HG03135 (cell line): Measurements from ENCODE around the gene OR52E4.

Source experiments
- ATAC-seq: cut with Tn5 transposase; IDR thresholded peaks from one replicate; pipeline ENCODE4 v1.9.1; 2021; ENCODE audit warnings: mild to moderate bottlenecking, moderate library complexity; ENCODE audit not compliant: unreplicated experiment

OR52E4 gene

DNA sequence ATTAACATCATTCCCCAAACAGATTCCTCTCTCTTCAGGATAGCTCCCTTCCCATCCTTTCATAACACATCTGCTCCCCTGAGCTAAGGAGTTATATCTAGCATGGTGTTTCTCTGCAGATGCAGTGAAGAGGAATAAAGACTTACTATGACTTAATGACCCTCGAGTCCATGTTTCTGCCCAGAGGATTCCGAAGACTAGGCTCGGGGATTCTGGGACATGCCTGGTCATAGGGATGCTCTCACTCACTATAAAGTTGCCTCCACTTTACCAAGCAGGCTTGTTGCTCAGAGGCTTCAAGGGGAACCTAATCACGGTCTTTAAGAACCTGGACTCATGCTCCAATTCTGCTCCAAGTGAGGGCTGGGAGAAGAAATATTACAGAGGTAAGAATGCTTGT is at the start of gene OR52E4:
OR52E4 (plus strand) TSS at position 301 of the 400 bp plus-strand sequence. CDS start 3,664 bp downstream, outside the sequence.
- no peak for ATAC-seq

DNA sequence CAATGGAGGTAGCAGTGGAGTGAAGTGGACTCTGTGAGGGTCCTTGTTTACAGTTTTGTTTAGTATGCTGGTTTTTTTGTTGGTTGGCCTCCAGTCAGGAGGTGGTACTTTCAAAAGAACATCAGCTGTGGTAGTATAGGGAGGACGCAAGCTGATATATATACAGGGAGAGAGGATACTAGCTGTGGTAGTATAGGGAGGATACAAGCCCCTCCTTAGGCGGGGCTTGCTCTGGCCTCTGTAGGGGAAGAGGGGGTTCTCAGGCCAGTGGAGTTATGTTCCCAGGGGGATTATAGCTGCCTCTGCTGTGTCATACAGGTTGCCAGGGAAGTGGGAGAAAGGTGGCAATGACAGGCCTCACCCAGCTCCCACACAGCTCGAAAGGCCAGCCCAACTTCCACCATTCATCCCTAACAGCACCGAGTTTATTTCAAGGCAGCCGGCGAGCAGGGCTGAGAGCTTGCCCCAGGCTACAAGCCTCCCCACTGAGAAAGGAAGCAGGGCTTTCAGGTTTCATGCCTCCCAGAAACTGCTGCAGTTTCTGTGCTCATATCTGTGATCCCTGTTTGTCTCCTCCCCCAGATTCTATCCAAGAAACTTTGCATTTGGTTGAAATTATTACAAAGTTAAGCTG is 49.1 kb upstream of the OR52E4 start:
- ATAC-seq: no peak

DNA sequence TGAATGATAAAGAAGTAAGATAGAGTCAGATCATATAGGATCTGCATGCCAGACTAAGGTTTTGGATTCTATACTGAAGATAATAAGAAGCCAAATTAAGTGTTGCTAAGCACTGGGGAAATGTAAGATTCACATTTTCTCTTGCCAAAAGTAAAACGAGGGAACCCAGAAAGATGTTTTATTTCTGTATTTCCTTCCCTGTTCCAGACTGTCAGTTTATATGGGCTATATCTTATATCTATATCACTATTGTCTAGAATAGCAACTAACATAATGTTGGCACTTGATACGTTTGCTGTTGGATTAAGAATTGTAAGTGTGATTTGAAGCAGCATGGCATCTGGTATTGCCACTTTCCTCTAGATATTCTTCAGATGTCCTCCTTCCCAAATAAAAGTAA is 47.0 kb upstream of the OR52E4 start:
- no peak for ATAC-seq

DNA sequence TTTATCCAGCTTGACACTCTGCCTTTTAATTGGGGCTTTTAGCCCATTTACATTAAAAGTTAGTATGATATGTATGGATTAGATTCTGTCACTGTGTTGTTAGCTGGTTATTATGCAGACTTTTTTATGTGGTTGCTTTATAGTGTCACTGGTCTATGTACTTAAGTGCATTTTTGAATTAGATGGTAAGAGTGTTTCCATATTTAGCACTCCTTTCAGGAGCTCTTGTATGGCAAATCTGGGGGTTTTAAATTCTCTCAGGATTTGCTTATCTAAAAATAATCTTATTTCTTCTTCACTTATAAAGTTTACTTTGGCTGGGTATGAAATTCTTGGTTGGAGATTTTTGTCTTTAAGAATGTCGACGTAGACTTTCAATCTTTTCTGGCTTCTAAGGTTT is 42.7 kb upstream of the OR52E4 start:
- ATAC-seq: no peak

DNA sequence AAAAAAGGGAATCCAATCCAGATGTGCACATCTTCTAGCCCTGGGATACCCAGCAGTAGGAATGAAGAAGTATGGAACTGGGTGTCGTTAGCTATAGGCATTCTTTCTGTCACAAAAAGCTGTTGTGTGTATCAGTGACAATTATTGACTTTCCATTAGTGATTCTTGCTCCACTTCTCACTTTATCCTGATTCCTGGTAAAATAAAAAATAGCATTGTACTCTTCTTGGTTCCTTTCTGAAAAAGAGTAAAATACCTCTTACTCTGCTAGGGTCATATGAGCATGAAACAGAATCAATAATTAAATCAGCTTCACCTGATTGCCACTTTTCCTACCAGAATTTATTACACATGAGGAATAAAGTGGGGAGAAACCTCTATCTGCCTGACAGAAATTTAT is 38.6 kb upstream of the OR52E4 start, which contains the start of gene OR52E6:
OR52E6 (minus strand) TSS at position 101 of the 400 bp plus-strand sequence; CDS start at position 101, 0 bp downstream.
- no peak for ATAC-seq

DNA sequence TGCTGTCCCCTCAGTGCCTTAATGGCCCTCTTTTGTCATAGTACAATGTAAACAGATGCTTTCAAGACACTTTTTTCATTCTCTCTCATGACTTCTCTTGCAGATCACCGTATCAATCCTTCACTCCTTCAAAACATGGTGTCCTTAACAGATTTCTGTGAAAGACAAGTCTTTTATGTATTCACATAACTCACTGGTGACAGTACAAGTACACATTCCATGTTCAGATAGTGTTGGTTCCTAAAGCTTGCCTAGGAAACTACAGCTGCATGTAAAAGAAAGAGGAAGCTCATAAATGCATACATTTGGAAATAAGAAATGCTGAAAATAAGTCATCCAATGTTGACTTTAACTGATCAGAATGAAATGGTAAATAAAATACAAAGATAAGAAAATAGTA is 33.7 kb upstream of the OR52E4 start:
- ATAC-seq: no peak

DNA sequence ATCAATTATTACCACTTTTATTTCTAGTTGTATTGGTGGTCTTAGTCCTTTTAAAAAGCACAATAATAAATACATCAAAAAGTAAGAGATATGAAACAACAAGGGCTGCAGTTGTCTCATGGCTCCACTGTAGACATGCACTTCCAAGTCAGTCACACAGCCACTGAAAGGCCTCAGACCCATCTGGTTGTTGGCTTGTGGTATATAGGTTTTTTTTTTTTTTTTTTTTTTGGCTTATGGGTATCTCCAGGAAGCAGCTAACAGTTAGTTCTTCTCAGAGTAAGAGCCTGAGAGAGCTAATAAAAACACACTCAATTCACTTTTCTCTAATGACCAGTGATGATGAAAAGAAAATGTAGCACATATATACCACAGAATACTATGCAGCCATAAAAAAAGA is 32.7 kb upstream of the OR52E4 start:
- ATAC-seq: no peak

DNA sequence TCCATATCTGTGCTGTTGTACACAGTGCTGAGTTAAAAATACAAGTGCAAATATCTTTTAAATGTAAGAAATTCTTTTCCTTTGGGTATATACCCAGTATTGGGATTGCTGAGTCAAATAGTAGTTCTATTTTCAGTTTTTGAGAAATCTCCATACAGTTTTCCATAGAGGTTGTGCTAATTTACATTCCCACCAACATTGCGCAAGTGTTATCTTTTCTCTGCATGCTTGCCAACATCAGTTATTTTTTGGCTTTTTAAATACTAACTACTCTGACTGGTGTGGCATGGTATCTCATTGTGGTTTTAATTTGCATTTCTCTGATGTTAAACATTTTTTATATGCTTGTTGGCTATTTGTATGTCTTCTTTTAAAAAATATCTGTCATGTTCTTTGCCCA is 29.4 kb upstream of the OR52E4 start:
- no peak for ATAC-seq

DNA sequence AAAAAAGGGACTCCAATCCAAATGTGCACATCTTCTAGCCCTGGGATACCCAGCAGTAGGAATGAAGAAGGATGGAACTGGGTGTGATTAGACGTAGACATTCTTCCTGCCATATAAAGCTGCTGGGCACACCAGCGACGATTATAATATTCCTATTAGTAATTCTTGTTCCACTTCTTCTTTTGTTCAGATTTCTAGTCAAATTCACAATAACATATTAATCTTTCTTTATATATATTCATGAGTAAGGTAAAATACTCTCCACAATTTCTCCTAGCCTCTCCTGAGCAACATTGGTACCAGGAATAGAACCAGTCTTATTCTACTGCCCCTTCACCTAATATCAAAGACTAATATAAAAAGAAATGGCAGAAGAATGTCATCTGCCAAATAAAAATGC is 22.8 kb upstream of the OR52E4 start, which contains the start of gene OR52E8:
OR52E8 (minus strand) TSS at position 101 of the 400 bp plus-strand sequence; CDS start at position 101, 0 bp downstream.
- ATAC-seq: no peak

DNA sequence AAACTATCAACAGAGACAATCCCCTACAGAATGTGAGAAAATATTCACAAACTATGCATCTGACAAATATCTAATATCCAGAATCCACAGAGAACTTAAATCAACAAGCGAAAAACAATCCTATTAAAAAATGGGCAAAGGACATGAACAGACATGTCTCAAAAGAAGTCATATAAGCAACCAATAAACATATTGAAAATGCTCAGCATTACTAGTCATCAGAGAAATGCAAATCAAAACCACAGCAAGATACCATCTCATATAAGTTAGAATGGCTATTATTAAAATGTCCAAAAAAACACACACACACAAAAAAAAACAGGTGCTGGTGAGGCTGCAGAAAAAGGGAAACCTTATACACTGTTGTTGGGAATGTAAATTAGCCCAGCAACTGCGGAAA is 14.6 kb upstream of the OR52E4 start:
- no peak for ATAC-seq

DNA sequence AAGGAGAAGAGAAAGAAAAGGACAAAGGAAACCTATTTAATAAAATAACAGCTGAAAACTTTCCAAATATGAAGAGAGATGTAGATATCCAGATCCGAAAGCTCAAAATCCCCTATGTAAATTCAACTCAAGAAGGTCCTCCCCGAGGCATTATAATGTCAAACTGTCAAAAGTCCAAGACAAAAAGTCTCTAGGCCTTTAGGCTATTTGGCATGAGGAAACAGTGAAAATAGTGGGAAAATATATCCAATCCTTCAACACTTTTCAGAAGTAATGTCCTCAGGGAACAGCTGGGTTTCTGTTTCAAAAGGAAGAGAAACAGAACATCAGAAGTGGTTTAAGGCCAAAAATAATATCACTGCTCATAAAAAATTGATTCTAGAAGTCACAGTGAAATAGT is 1.9 kb upstream of the OR52E4 start:
- no peak for ATAC-seq

DNA sequence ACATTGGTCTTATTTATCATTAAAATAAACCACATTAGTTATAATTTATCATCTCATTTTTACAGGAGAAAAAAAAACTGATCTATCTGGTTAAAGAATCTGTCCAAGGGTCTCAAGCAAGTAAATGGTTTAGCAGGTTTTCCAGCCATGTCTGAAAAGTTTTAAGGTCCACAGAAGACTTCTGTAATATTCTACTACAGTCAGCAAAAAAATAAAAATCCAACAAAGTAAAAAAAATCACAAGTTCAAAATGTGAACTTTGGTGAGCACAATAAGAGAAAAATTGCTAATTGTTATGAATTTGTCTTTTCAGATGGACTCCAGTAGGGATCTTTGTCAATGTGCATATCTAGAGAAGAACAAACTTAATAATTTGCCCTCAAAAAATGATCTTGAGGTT is 1.3 kb downstream of the OR52E4 start:
- no peak for ATAC-seq

DNA sequence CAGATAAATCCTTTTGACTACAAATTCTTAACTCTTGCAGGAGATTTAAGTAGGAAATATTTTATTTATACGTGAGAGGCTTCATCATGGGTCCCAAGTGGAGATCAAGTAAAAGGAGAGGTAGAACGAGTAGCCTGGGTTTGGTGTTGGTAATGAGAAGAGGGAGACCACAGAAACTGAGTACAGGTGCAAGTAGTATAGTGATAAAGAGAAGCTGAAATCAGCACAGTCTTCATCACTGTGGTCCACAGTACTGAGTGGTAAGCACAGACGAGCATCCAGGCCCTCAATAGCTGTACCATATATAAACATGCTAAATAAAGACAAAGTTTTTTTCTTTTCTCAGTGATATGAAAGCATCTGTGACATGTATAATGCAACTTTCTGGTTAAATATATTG is 6.7 kb downstream of the OR52E4 start:
- no peak for ATAC-seq

DNA sequence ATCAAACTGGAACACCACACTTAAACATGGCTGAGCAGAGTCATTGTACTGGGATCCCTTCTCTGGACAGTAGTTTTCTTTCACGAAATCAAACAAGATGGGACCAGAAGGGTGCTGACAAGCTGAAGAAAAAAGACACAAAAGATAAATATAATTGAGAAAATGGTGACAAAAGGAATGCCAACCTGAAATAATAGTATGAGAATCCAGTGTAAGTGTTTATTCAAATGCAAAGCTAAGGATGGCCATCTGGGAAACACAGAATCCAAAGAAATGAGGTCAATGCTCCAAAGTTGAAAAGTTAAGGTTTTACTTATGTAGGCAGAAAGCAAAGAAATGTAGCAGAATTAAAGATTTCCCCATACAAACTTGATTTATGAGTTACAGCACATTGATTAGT is 7.2 kb downstream of the OR52E4 start:
- no peak for ATAC-seq

DNA sequence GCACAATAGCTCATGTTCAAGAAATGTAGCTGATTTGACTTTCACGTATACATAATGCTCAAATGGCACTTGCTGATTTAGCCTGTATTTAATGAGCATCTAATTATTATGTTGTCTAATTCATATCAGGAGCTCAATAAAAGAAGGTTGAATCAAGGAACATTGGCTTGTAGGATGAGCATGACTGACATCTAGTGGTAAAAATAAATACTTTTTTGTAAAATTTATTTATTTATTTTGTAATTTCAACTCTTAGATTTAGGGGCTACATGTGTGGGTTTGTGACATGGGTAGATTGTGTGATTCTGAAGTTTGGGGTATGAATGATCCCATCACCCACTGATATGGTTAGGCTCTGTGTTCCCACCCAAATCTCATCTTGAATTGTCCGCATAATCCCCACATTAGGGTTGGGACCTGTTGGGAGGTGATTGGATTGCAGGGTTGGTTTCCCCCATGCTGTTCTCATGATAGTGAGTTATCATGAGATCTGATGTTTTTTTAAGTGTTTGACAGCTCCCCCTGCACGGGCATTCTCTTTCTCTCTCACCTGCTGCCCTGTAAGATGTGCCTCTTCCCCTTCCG is 10.9 kb downstream of the OR52E4 start:
- ATAC-seq: no peak

DNA sequence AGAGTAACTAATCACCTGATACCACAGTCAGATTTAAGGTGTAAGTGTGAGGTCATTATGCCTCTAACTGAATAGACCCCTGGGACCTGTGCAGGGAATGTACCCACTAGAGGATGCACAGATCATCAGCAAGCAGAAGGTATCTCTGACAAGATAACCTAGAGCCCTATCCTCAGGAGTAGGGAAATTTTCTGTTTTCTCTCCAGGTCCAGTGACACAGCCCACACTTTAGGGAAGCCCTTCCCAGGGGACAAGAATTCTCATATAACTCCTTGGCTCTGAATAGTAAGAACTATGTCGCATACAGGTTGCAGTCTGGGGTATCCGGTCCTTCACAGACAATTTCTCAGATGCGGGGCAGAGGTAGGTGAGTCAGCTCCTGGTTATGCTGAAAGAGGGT is 12.5 kb downstream of the OR52E4 start, which contains the start of gene OR52E5:
OR52E5 (plus strand) TSS at position 301 of the 400 bp plus-strand sequence. CDS start 7,569 bp downstream, outside the sequence.
- no peak for ATAC-seq

DNA sequence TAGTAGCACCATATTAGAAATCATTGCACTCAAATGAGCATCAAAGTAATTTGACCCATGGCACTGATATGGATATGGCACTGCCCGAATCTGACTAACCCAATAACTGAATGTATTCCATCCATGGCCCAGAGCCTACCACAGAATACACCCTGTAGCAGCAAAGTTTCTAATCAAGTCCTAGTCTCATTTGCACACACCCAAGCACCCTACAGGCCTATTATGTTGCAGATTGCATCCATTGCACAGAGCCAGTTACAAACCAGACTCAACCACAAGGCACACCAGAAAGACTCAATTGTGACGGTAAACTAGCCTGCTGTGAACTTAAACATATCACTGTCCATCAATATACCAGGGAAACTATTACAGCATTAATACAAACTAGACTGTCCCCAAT is 19.1 kb downstream of the OR52E4 start:
- no peak for ATAC-seq

DNA sequence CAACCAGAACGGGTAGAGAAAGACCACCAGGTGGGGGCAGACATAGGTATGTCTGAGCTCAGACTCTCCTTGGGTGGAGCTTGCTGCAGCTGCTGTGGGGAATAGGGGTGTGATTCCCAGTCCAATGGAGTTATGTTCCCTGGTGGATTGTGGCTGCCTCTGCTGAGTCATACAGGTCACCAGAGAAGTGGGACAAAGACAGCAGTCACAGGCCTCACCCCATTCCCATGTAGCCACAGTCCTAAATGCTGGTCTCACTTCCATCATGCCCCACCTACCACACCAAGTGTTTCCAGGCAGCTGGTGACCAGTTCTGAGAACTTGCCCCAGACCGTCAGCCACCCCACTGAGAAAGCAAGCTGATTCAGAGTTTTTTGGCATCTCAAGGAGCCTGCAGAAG is 30.1 kb downstream of the OR52E4 start:
- ATAC-seq: no peak

DNA sequence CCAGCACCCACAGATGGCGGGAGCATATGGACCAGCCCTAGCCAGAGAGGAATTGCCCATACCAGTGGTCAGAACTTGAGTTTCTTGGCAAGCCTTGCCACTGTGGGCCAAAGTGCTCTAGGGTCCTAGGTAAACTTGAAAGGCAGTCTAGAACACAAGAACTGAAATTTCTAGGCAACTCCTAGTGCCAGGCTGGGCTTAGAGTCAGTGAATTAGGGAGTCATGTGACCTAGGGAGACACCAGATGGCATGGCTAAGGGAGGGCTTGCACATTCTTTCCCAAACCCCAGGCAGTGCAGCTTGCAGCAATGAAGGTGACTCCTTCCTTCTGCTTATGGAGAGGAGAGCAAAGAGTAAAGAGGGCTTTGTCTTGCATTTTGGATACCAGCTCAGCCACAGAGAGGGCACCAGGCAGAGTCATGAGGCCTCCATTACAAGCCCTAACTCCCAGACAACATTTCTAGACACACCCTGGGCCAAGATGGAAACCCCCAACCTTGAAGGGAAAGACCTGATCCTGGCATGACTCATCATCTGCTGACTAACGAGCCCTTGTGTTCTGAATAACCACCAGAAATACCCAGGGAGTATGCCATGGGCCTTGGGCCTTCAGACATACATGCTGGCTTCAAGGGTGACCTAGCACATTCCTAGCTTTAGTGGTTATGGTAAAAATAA is 42.5 kb downstream of the OR52E4 start:
- ATAC-seq: peak; percentile 69

DNA sequence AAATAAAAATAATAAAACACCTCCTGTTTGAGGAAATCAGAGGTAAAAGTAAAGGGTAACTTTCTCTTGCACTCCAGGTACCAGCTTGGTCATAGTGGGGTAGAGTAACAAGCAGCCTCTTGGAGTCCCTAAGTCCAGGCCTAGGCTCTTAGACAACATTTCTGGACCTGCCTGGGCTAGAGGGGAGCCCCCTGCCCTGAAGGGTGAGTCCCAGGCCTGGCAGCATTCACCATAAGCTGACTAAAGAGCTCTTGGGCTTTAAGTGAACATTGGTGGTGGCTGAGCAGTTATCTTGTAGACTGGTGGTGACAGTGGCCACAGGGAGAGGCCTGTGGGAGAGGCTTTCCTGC is 43.0 kb downstream of the OR52E4 start:
- peak; percentile 31 for ATAC-seq

DNA sequence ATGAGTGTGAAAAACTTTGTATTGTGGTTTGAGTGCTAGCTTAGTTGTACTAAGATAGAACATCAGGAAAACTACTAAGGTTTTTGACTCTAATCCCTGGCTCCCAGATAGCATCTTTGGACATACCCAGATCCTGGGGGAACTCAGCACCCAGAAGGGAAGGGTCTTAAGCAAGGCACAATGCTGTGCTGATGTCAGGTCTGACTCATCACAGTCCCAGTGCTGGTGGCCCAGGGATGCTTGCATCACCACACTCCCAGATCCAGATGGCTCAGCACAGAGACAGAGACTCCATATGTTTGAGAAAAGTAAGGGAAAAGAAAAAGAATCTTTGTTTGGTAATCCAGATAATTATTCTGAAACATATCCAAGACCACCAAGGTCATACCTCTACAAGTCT is 43.4 kb downstream of the OR52E4 start:
- no peak for ATAC-seq

DNA sequence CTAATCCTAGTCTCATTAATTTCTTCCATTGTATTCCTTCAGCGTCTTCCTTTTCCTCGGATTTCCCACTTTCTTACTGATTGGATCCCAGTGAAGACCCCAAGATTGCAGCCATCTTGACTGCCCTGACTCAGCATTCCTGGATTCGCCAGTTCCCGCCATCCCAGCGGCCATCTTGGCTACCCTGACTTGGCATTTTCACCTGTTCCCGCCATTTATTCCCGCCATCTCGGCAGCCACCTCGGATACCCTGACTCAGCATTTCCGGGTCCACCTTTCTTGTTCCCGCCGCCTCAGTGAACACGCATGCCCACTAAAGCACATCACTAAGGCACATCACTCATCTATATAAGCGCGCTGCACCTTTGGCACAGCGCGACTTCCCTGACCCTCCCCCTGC is 47.8 kb downstream of the OR52E4 start:
- no peak for ATAC-seq
